22Rv1 (cell line): Measurements from ENCODE around the gene ME3.

ENCODE experiments used
- H3K27ac ChIP-seq: fragments of 450-650 bp; 2 replicates; pipeline ENCODE4 v1.5.1; 2017
- CTCF ChIP-seq: fragments of 450-650 bp; IDR thresholded peaks from 2 replicates; pipeline ENCODE4 v1.5.1; 2017; ENCODE audit warnings: mild to moderate bottlenecking
- ZFX ChIP-seq: fragments of 450-650 bp; IDR thresholded peaks from 2 replicates; pipeline ENCODE4 v1.6.1; 2017; ENCODE audit warnings: antibody characterized with exemption, borderline replicate concordance

Gene ME3

GRCh38 chr11:86702220-86702983 lies 30.0 kb upstream of the ME3 start:
- peak overlapping the region; percentile 78 for H3K27ac ChIP-seq
- TF ChIP-seq CTCF (no peak), ZFX (no peak)

GRCh38 chr11:86699040-86699791 lies 26.8 kb upstream of the ME3 start:
- TF ChIP-seq ZFX (no peak), CTCF (no peak)
- H3K27ac ChIP-seq, result peak overlapping the region; percentile 78

- TF ChIP-seq ZFX, result no peak
- TF ChIP-seq CTCF, result no peak
These were observed 26.2 kb upstream of the ME3 start for GRCh38 chr11:86698639-86699038.

GRCh38 chr11:86696451-86696850 lies 24.0 kb upstream of the ME3 start:
- H3K27ac ChIP-seq, result no peak overlapping the region
- TF ChIP-seq ZFX (no peak), CTCF (no peak)

More at GRCh38 chr11:86698639-86699038, 26.2 kb upstream of the ME3 start:
- peak overlapping the region; percentile 78 for H3K27ac ChIP-seq

GRCh38 chr11:86696004-86696403 lies 23.6 kb upstream of the ME3 start:
- TF ChIP-seq ZFX (no peak), CTCF (no peak)
- no peak overlapping the region for H3K27ac ChIP-seq

GRCh38 chr11:86695373-86695772 lies 23.0 kb upstream of the ME3 start:
- TF ChIP-seq ZFX (no peak), CTCF (no peak)

GRCh38 chr11:86693518-86693917 lies 21.1 kb upstream of the ME3 start:
- TF ChIP-seq CTCF, result no peak
- no peak overlapping the region for H3K27ac ChIP-seq

More at GRCh38 chr11:86695373-86695772, 23.0 kb upstream of the ME3 start:
- no peak overlapping the region for H3K27ac ChIP-seq
